GM21529 (cell line): ENCODE results near the gene PRR5L.

Source experiments
- ATAC-seq: cut with Tn5 transposase; IDR thresholded peaks from one replicate; pipeline ENCODE4 v1.9.1; 2021; ENCODE audit not compliant: unreplicated experiment

The PRR5L gene

GRCh38 chr11:36376009-36376887 is 80.2 kb downstream of the PRR5L start:
- no peak for ATAC-seq

- ATAC-seq: peak; percentile 61
Observed at GRCh38 chr11:36376888-36377758, 81.0 kb downstream of the PRR5L start.

- no peak for ATAC-seq
Observed at GRCh38 chr11:36377759-36378564, 81.9 kb downstream of the PRR5L start.

- no peak for ATAC-seq
Observed at GRCh38 chr11:36379653-36380052, 83.6 kb downstream of the PRR5L start.

GRCh38 chr11:36380296-36381014 is 84.4 kb downstream of the PRR5L start:
- no peak for ATAC-seq

GRCh38 chr11:36381015-36381360 is 84.9 kb downstream of the PRR5L start:
- no peak for ATAC-seq

- ATAC-seq: no peak
Observed at GRCh38 chr11:36383195-36383594, 87.1 kb downstream of the PRR5L start.

GRCh38 chr11:36385121-36385970 is 89.3 kb downstream of the PRR5L start:
- ATAC-seq: no peak

GRCh38 chr11:36386411-36386810 is 90.3 kb downstream of the PRR5L start:
- no peak for ATAC-seq

- no peak for ATAC-seq
Observed at GRCh38 chr11:36388071-36388470, 92.0 kb downstream of the PRR5L start.

- ATAC-seq: no peak
Observed at GRCh38 chr11:36388951-36389350, 92.9 kb downstream of the PRR5L start.

- no peak for ATAC-seq
Observed at GRCh38 chr11:36389811-36390210, 93.7 kb downstream of the PRR5L start.

- ATAC-seq: no peak
Observed at GRCh38 chr11:36390963-36391471, 94.9 kb downstream of the PRR5L start.

- ATAC-seq: no peak
Observed at GRCh38 chr11:36392196-36392595, 96.1 kb downstream of the PRR5L start.

- no peak for ATAC-seq
Observed at GRCh38 chr11:36394056-36394455, 98.0 kb downstream of the PRR5L start.

- ATAC-seq: no peak
Observed at GRCh38 chr11:36394926-36395325, 98.8 kb downstream of the PRR5L start.

GRCh38 chr11:36395978-36396736 is 100.1 kb downstream of the PRR5L start:
- ATAC-seq: no peak

GRCh38 chr11:36398231-36398953 is 102.3 kb downstream of the PRR5L start:
- ATAC-seq: no peak
